Ectodermal cell (in vitro differentiated cells): Measurements from ENCODE around the gene PLAGL2.

ENCODE experiments used
- H3K27ac ChIP-seq: 2 replicates; pipeline ENCODE4 v1.7.0; 2013; ENCODE audit warnings: mild to moderate bottlenecking, low read depth, low read length; ENCODE audit not compliant: insufficient read depth, poor library complexity, severe bottlenecking
- H3K27me3 ChIP-seq: 2 replicates; pipeline ENCODE4 v1.7.0; 2013; ENCODE audit warnings: mild to moderate bottlenecking, low read length; ENCODE audit not compliant: insufficient read depth, control insufficient read depth, poor library complexity, severe bottlenecking
- H3K36me3 ChIP-seq: one replicate; pipeline ENCODE4 v1.7.0; 2013; ENCODE audit warnings: low read length; ENCODE audit not compliant: control insufficient read depth, insufficient read depth
- H3K4me1 ChIP-seq: one replicate; pipeline ENCODE4 v1.7.0; 2013; ENCODE audit warnings: low read length; ENCODE audit not compliant: control insufficient read depth, insufficient read depth
- H3K4me3 ChIP-seq: 2 replicates; pipeline ENCODE4 v1.7.0; 2013; ENCODE audit warnings: low read depth, low read length, control low read depth; ENCODE audit not compliant: insufficient read depth
- H3K9me3 ChIP-seq: 2 replicates; pipeline ENCODE4 v1.7.0; 2013; ENCODE audit warnings: mild to moderate bottlenecking, low read length, moderate library complexity; ENCODE audit not compliant: control insufficient read depth
- whole genome bisulfite sequencing, 2 experiments: methylation state at CpG; one replicate each; pipeline ENCODE4 v1.1.7; 2013; ENCODE audit warnings: missing lambda C conversion rate in 2 of 2; 5-methylcytosine and 5-hydroxymethylcytosine counted together

Gene PLAGL2

DNA sequence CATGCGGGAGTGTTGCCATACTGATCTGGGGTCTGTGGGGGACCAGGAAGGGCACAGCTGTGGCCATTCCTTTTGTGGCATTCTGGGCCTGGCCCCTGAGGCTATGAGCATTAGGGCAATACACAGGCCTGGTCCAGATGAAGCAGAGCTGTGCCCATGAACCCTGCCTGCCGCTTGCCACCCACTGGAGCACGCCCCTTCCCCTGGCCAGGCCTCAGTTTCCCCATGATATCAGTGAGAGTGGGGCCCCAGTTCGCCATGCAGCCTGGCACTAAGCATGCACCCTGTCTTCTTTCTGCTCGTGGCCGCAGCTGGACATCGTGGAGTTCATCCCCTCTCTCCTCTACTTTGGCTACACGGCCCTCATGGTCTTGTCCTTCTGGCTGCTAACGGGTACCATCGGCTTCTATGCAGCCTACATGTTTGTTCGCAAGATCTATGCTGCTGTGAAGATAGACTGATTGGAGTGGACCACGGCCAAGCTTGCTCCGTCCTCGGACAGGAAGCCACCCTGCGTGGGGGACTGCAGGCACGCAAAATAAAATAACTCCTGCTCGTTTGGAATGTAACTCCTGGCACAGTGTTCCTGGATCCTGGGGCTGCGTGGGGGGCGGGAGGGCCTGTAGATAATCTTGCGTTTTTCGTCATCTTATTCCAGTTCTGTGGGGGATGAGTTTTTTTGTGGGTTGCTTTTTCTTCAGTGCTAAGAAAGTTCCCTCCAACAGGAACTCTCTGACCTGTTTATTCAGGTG lies 42.4 kb downstream of the PLAGL2 start:
- H3K27ac ChIP-seq = no peak overlapping the region
- no peak overlapping the region for H3K4me3 ChIP-seq
- no peaks in the 10 kb centered on the region for H3K27me3 ChIP-seq
- no peaks in the 10 kb centered on the region for H3K9me3 ChIP-seq
- H3K4me1 ChIP-seq = peaks cover 8% of the 10 kb centered on the region
- WGBS, 2 experiments = 95% methylated on average over 21 of the region's 21 CpGs
- H3K36me3 ChIP-seq = peaks cover 18% of the 10 kb centered on the region

DNA sequence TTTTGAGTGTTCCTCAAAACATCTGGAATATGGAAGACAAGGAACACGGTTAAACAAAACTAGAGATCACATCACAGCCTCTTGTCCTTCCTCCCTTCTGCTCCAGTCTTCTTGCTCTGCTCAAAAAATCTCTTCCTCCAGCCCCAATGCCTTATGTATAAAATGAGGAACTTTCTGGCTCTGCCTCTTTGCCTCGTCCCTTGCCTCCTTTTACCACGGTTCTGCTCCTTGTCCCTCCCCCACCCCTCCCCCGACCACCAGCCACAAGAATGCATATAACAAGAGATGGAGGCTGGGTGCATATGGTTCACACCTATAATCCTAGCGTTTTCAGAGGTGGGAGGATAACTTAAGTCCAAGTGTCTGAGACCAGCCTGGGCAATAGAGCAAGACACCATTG lies 43.6 kb downstream of the PLAGL2 start:
- no peaks in the 10 kb centered on the region for H3K27me3 ChIP-seq
- H3K36me3 ChIP-seq = peaks cover 30% of the 10 kb centered on the region
- no peaks in the 10 kb centered on the region for H3K9me3 ChIP-seq
- no peak overlapping the region for H3K27ac ChIP-seq
- WGBS, 2 experiments = 91 to 99% methylated on average over 4 to 5 of the region's 5 CpGs
- H3K4me1 ChIP-seq = peaks cover 8% of the 10 kb centered on the region
- no peak overlapping the region for H3K4me3 ChIP-seq

DNA sequence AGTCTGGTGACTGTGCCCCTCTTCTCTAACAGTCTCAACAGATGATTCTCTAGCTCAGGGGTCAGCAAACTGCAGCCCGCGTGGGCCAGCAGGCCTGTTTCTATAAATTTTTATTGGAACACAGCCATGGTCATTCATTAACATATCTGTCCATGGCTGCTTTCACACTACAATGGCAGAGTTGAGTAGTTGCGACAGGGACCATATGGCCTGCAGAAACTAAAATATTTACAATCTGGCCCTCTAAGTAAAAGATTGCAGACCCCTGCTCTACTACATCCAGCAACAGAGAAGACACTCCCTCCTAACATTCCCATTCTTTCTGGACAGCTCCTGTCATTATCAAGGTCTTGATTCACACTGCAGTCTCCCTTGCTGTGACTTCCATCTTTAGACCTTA lies 45.2 kb downstream of the PLAGL2 start:
- WGBS, 2 experiments = 92 to 95% methylated on average over 3 of the region's 3 CpGs
- Histone ChIP-seq H3K36me3 (peaks cover 44% of the 10 kb centered on the region), H3K4me1 (no peaks in the 10 kb centered on the region), H3K9me3 (no peaks in the 10 kb centered on the region), H3K4me3 (no peak overlapping the region), H3K27me3 (no peaks in the 10 kb centered on the region), H3K27ac (no peak overlapping the region)

DNA sequence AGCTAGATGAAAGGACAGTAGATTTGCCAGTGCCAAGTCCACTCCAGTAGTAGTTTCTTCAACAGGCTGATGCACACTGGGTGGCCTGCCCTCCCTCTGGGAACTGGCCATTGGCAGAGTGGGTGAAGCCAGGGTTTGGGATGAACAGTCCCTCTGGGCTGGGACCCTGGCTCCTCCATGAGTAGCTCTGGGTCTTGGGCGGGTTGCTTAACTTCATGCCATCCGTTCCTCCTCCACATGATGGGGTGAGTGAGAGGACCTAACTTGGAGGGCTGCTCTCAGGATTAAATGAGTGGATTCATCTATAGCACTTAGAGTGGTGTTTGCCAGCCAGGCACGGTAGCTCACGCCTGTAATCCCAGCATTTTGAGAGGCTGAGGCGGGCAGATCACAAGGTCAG lies 47.2 kb downstream of the PLAGL2 start:
- WGBS, 2 experiments = 96% methylated on average over 5 of the region's 5 CpGs
- no peaks in the 10 kb centered on the region for H3K27me3 ChIP-seq
- H3K9me3 ChIP-seq = no peaks in the 10 kb centered on the region
- no peak overlapping the region for H3K27ac ChIP-seq
- no peak overlapping the region for H3K4me3 ChIP-seq
- peaks cover 48% of the 10 kb centered on the region for H3K36me3 ChIP-seq
- H3K4me1 ChIP-seq = no peaks in the 10 kb centered on the region

DNA sequence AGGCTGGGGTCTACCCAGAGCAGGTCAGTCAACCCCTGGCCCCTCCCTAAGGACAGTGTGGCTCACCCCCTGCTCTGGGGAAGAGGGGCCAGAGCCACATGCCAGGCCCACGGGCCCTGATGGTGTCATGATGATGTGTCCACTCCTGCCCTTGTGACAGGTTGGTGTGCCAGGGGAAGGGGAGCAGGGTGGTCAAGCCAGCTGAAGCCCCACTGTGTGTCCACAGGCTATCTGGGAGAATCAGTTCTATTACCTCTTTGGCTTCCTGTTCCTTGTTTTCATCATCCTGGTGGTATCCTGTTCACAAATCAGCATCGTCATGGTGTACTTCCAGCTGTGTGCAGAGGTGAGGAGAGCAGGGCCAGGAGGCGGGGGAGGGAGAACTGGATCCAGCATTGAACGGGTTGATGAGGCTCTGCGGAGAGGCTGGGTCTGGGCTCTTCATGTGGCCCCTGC lies 47.7 kb downstream of the PLAGL2 start:
- H3K27me3 ChIP-seq = no peaks in the 10 kb centered on the region
- 92 to 95% methylated on average over 5 of the region's 5 CpGs for WGBS, 2 experiments
- no peaks in the 10 kb centered on the region for H3K4me1 ChIP-seq
- peaks cover 48% of the 10 kb centered on the region for H3K36me3 ChIP-seq
- no peak overlapping the region for H3K27ac ChIP-seq
- no peak overlapping the region for H3K4me3 ChIP-seq
- H3K9me3 ChIP-seq = no peaks in the 10 kb centered on the region

DNA sequence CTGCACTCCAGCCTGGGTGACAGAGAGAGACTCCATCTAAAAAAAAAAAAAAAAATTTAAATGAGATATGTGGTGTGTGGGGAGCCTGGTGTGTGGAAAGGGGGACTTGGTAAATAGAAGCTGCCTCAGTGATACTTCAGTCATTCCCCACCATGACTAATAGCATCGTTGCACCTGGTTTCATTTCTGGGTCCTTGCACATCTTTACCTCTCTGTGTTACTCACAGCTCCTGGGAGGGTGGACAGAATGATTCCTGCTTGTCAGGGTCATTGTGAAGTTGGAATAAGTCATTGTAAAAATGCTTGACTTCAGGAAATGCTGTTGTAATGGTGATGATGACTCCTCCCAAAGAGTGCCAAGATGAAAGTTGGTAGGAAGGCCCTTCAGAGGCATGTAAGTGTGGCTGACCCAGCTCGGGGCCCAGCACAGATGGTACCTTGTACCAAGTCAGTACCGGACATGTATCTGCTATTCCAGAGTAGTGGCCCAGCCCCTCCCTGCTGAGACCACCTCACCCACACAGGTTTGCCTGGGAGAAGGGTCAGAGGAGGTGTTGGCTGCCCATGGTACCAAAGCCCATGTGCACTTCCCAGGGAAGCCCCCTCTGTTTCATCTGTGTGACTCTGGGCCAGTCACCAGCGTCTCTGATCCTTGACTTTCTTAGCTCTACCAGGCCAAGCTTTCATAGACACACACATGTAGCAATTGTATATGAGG lies 48.4 kb downstream of the PLAGL2 start:
- H3K36me3 ChIP-seq = peaks cover 49% of the 10 kb centered on the region
- 93 to 96% methylated on average over 4 of the region's 4 CpGs for WGBS, 2 experiments
- no peak overlapping the region for H3K4me3 ChIP-seq
- no peak overlapping the region for H3K27ac ChIP-seq
- H3K4me1 ChIP-seq = no peaks in the 10 kb centered on the region
- no peaks in the 10 kb centered on the region for H3K27me3 ChIP-seq
- H3K9me3 ChIP-seq = no peaks in the 10 kb centered on the region

DNA sequence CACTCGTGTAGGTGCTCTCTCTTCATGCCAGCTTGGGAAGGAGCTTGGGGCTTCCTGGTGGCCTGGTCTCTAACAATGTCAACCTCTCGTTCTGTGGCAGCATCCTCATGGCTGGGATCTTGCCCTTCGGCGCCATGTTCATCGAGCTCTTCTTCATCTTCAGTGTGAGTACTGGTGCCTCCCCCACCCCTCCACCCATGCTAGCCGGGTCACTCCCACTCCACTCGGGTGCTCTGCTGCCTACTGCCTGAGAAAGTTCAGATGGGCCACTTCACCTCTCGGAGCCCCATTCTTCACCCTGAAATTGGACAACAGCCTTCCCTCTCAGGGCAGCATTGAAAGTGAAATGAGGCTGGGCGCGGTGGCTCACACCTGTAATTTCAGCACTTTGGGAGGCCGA lies 49.2 kb downstream of the PLAGL2 start:
- no peaks in the 10 kb centered on the region for H3K9me3 ChIP-seq
- H3K36me3 ChIP-seq = peaks cover 55% of the 10 kb centered on the region
- no peak overlapping the region for H3K27ac ChIP-seq
- no peaks in the 10 kb centered on the region for H3K4me1 ChIP-seq
- 92 to 94% methylated on average over 11 of the region's 11 CpGs for WGBS, 2 experiments
- H3K27me3 ChIP-seq = no peaks in the 10 kb centered on the region
- no peak overlapping the region for H3K4me3 ChIP-seq

DNA sequence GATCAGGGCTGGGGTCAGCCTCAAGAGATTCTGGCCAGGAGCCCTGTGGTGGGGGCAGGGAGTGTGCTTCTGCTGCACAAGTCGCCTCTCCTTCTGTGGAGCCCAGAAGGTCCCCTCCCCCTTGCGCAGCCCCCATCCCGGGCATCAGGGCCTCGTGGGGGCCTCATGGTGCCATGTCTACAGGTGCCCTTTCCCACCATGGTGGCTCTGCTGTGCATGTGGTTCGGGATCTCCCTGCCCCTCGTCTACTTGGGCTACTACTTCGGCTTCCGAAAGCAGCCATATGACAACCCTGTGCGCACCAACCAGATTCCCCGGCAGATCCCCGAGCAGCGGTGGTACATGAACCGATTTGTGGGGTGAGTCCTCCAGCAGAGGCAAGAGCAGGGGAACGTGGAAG lies 49.9 kb downstream of the PLAGL2 start:
- H3K4me1 ChIP-seq = no peaks in the 10 kb centered on the region
- no peaks in the 10 kb centered on the region for H3K27me3 ChIP-seq
- H3K9me3 ChIP-seq = no peaks in the 10 kb centered on the region
- WGBS, 2 experiments = 95 to 96% methylated on average over 14 of the region's 14 CpGs
- no peak overlapping the region for H3K4me3 ChIP-seq
- peaks cover 61% of the 10 kb centered on the region for H3K36me3 ChIP-seq
- H3K27ac ChIP-seq = no peak overlapping the region

DNA sequence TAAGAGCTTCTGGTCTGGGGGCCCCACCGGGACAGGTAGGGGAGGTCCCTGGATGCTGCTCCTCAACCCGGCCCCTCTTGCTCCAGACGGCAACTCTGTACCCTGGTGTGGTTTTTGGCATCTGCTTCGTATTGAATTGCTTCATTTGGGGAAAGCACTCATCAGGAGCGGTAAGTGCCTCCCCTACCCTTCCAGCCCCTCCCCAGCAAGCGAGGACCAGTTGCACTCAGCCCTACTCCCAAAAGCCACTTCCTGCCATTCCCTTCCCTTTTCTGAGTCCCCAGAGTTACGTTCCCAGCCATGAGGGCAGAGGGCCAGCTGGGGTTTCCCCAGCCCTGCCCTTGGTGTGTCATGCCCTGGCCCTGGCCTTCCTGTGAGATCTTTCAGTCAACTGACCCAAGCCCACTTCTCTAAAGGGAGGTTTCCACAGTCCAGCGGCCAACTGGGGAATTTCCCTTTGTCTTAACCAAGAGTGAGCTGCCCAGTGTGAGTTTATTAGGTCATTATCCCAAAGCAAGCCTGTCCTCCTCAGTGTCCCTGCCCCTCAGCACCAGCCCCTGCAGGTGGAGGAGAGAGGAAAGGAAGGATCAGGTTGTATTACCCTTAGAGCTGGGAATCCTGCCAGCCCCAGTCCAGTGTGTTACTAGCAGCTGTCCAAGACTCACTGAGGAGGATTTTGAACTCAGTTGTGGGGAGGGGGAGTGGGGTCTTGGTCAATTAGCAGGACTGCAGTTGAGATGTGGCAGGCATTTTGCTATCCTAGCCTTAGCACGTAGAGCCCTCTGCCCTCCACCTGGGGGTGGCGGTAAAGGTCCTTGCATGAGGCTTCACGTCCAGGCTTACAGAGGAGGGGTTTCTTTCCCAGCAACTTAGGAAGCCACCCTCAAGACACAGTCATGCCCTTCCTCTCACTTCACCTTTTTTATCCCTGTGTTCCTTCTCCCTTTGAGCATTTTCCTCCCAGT lies 52.2 kb downstream of the PLAGL2 start:
- 70% methylated on average over 11 of the region's 11 CpGs for WGBS, 2 experiments
- Histone ChIP-seq H3K4me1 (no peaks in the 10 kb centered on the region), H3K9me3 (no peaks in the 10 kb centered on the region), H3K36me3 (peaks cover 62% of the 10 kb centered on the region), H3K27ac (peak overlapping the region; percentile 55), H3K27me3 (no peaks in the 10 kb centered on the region), H3K4me3 (no peak overlapping the region)

DNA sequence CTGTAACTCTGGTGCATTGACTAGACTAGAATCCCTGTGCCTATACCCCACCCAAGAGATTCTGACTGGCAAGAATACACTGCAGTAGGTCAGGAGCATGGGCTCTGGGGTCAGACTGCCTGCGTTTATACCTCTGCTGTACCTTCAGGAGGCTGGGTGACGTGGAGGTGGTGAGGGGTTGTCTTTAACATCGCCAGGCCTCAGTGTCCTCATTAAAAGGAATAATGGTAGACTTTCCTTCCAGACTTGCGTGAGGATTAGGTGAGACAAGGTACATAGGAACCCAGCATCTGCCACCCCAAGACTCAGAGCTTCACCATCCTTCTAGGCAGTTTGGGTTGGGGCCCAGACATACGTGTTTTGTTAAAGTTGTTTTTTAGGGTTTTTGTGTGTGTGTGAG lies 53.8 kb downstream of the PLAGL2 start:
- H3K27me3 ChIP-seq = no peaks in the 10 kb centered on the region
- no peaks in the 10 kb centered on the region for H3K9me3 ChIP-seq
- H3K4me1 ChIP-seq = no peaks in the 10 kb centered on the region
- H3K4me3 ChIP-seq = no peak overlapping the region
- 96 to 98% methylated on average over 5 of the region's 5 CpGs for WGBS, 2 experiments
- peaks cover 54% of the 10 kb centered on the region for H3K36me3 ChIP-seq
- no peak overlapping the region for H3K27ac ChIP-seq
